ENCODE measurements around the gene JAG2.

DNA sequence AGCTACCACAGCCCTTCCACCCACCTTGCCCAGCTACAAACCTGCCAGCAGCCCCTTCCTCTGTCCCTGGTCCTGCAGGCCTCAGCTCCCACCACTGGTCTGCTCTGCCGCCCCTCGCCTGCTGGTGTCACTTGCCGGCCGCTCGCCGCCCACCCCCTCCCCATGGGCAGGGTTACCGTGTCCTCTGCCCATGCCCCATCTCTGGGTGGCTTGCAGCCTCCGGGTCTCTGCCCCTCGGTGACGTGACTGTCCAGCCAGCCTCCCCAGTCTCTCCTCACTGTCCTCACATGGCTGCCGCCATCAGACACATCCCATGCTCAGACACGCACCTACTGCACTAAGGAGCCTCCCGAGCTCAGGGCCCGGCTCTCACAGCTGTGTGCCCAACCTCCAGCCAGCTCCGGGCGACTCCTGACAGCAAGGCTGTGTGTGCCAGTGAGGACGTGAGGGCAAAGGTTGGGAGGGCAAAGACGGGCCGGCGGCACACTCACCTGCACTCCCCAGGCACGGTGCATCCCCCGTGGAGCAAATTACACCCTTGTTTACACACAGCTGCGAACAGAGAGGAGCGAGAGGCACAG lies 13.4 kb downstream of the JAG2 start:
- TF ChIP-seq, protein P1, sequence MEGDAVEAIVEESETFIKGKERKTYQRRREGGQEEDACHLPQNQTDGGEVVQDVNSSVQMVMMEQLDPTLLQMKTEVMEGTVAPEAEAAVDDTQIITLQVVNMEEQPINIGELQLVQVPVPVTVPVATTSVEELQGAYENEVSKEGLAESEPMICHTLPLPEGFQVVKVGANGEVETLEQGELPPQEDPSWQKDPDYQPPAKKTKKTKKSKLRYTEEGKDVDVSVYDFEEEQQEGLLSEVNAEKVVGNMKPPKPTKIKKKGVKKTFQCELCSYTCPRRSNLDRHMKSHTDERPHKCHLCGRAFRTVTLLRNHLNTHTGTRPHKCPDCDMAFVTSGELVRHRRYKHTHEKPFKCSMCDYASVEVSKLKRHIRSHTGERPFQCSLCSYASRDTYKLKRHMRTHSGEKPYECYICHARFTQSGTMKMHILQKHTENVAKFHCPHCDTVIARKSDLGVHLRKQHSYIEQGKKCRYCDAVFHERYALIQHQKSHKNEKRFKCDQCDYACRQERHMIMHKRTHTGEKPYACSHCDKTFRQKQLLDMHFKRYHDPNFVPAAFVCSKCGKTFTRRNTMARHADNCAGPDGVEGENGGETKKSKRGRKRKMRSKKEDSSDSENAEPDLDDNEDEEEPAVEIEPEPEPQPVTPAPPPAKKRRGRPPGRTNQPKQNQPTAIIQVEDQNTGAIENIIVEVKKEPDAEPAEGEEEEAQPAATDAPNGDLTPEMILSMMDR (IDR thresholded peaks at IDR 0.05), result no peak
- TF ChIP-seq POLR2A (IDR thresholded peaks at IDR 0.05), result no peak

Data from testis (tissue), 2 donors.